Ectodermal cell (in vitro differentiated cells): ENCODE measurements around the gene PPFIBP1.

Experiments used
- H3K27ac ChIP-seq: 2 replicates; pipeline ENCODE4 v1.7.0; 2013; ENCODE audit warnings: mild to moderate bottlenecking, low read depth, low read length; ENCODE audit not compliant: insufficient read depth, poor library complexity, severe bottlenecking
- H3K27me3 ChIP-seq: 2 replicates; pipeline ENCODE4 v1.7.0; 2013; ENCODE audit warnings: mild to moderate bottlenecking, low read length; ENCODE audit not compliant: insufficient read depth, control insufficient read depth, poor library complexity, severe bottlenecking
- H3K36me3 ChIP-seq: one replicate; pipeline ENCODE4 v1.7.0; 2013; ENCODE audit warnings: low read length; ENCODE audit not compliant: control insufficient read depth, insufficient read depth
- H3K4me1 ChIP-seq: one replicate; pipeline ENCODE4 v1.7.0; 2013; ENCODE audit warnings: low read length; ENCODE audit not compliant: control insufficient read depth, insufficient read depth
- H3K4me3 ChIP-seq: 2 replicates; pipeline ENCODE4 v1.7.0; 2013; ENCODE audit warnings: low read depth, low read length, control low read depth; ENCODE audit not compliant: insufficient read depth
- H3K9me3 ChIP-seq: 2 replicates; pipeline ENCODE4 v1.7.0; 2013; ENCODE audit warnings: mild to moderate bottlenecking, low read length, moderate library complexity; ENCODE audit not compliant: control insufficient read depth
- WGBS, 2 experiments: methylation state at CpG; one replicate each; pipeline ENCODE4 v1.1.7; 2013; ENCODE audit warnings: missing lambda C conversion rate in 2 of 2; 5-methylcytosine and 5-hydroxymethylcytosine counted together

Gene PPFIBP1

GRCh38 chr12:27498149-27498548 lies 25.9 kb upstream of the PPFIBP1 start:
- no peaks in the 10 kb centered on the region for H3K27me3 ChIP-seq
- WGBS, 2 experiments, result 91 to 94% methylated on average over 4 of the region's 4 CpGs
- H3K9me3 ChIP-seq, result no peaks in the 10 kb centered on the region
- H3K27ac ChIP-seq, result no peak overlapping the region
- H3K4me3 ChIP-seq, result no peak overlapping the region
- no peaks in the 10 kb centered on the region for H3K4me1 ChIP-seq
- no peaks in the 10 kb centered on the region for H3K36me3 ChIP-seq

- Histone ChIP-seq H3K27me3 (no peaks in the 10 kb centered on the region), H3K27ac (no peak overlapping the region), H3K36me3 (no peaks in the 10 kb centered on the region), H3K4me1 (no peaks in the 10 kb centered on the region), H3K9me3 (no peaks in the 10 kb centered on the region), H3K4me3 (no peak overlapping the region)
- WGBS, 2 experiments, result 88 to 93% methylated on average over 5 of the region's 5 CpGs
Observed at GRCh38 chr12:27498761-27499160, 25.2 kb upstream of the PPFIBP1 start.

- H3K27ac ChIP-seq, result no peak overlapping the region
- no peaks in the 10 kb centered on the region for H3K9me3 ChIP-seq
- no peak overlapping the region for H3K4me3 ChIP-seq
- 96% methylated on average over 3 of the region's 3 CpGs; no CpG with 5 or more reads in 1 of the 2 experiments for WGBS, 2 experiments
- no peaks in the 10 kb centered on the region for H3K36me3 ChIP-seq
- H3K4me1 ChIP-seq, result no peaks in the 10 kb centered on the region
- no peaks in the 10 kb centered on the region for H3K27me3 ChIP-seq
Observed at GRCh38 chr12:27499377-27499776, 24.6 kb upstream of the PPFIBP1 start.

- Histone ChIP-seq H3K36me3 (no peaks in the 10 kb centered on the region), H3K27ac (no peak overlapping the region), H3K4me1 (no peaks in the 10 kb centered on the region), H3K27me3 (no peaks in the 10 kb centered on the region), H3K9me3 (no peaks in the 10 kb centered on the region), H3K4me3 (no peak overlapping the region)
- WGBS, 2 experiments, result 94% methylated on average over 3 of the region's 3 CpGs
Observed at GRCh38 chr12:27500546-27500945, 23.5 kb upstream of the PPFIBP1 start.

- no peaks in the 10 kb centered on the region for H3K36me3 ChIP-seq
- no peaks in the 10 kb centered on the region for H3K9me3 ChIP-seq
- H3K4me1 ChIP-seq, result no peaks in the 10 kb centered on the region
- WGBS, 2 experiments, result 93 to 98% methylated on average over 6 of the region's 6 CpGs
- no peak overlapping the region for H3K27ac ChIP-seq
- H3K4me3 ChIP-seq, result no peak overlapping the region
- H3K27me3 ChIP-seq, result no peaks in the 10 kb centered on the region
Observed at GRCh38 chr12:27502021-27502435, 22.0 kb upstream of the PPFIBP1 start.

GRCh38 chr12:27504507-27504906 lies 19.5 kb upstream of the PPFIBP1 start:
- 89 to 96% methylated on average over 1 to 2 of the region's 2 CpGs for WGBS, 2 experiments

GRCh38 chr12:27505109-27505508 lies 18.9 kb upstream of the PPFIBP1 start:
- Histone ChIP-seq H3K36me3 (no peaks in the 10 kb centered on the region), H3K4me1 (no peaks in the 10 kb centered on the region), H3K4me3 (no peak overlapping the region), H3K27me3 (no peaks in the 10 kb centered on the region), H3K9me3 (no peaks in the 10 kb centered on the region), H3K27ac (no peak overlapping the region)
- 94 to 100% methylated on average over 2 of the region's 2 CpGs for WGBS, 2 experiments

More at GRCh38 chr12:27504507-27504906, 19.5 kb upstream of the PPFIBP1 start:
- Histone ChIP-seq H3K4me1 (no peaks in the 10 kb centered on the region), H3K4me3 (no peak overlapping the region), H3K36me3 (no peaks in the 10 kb centered on the region), H3K27me3 (no peaks in the 10 kb centered on the region), H3K27ac (no peak overlapping the region), H3K9me3 (no peaks in the 10 kb centered on the region)

- Histone ChIP-seq H3K27me3 (no peaks in the 10 kb centered on the region), H3K4me1 (no peaks in the 10 kb centered on the region), H3K27ac (no peak overlapping the region), H3K9me3 (no peaks in the 10 kb centered on the region), H3K36me3 (no peaks in the 10 kb centered on the region), H3K4me3 (no peak overlapping the region)
Observed at GRCh38 chr12:27505761-27506160, 18.2 kb upstream of the PPFIBP1 start.

- H3K4me1 ChIP-seq, result no peaks in the 10 kb centered on the region
- H3K9me3 ChIP-seq, result no peaks in the 10 kb centered on the region
- H3K27me3 ChIP-seq, result no peaks in the 10 kb centered on the region
- WGBS, 2 experiments, result 94 to 97% methylated on average over 2 of the region's 2 CpGs
- H3K36me3 ChIP-seq, result no peaks in the 10 kb centered on the region
- no peak overlapping the region for H3K27ac ChIP-seq
- no peak overlapping the region for H3K4me3 ChIP-seq
Observed at GRCh38 chr12:27506645-27507189, 17.3 kb upstream of the PPFIBP1 start.

GRCh38 chr12:27508736-27509431 lies 15.1 kb upstream of the PPFIBP1 start:
- Histone ChIP-seq H3K4me1 (no peaks in the 10 kb centered on the region), H3K36me3 (no peaks in the 10 kb centered on the region), H3K4me3 (no peak overlapping the region), H3K27me3 (no peaks in the 10 kb centered on the region), H3K27ac (no peak overlapping the region), H3K9me3 (no peaks in the 10 kb centered on the region)
- 90 to 93% methylated on average over 5 of the region's 5 CpGs for WGBS, 2 experiments
